GM13977 (cell line): ENCODE results near the gene KRT23.

Experiments used
- DNase-seq: peaks from one replicate; pipeline ENCODE4 v3.0.0; 2012; ENCODE audit warnings: low spot score
- in situ Hi-C: fragments of 300-500 bp; cut with MboI; formaldehyde crosslinking; loops from one replicate; pipeline ENCODE4 v1.12.0; 2022; ENCODE audit warnings: low sequenced_read_pairs, low pct_unique_long_range_greater_than_20kb, mixed read lengths, inconsistent platforms; ENCODE audit not compliant: unreplicated experiment
- TF ChIP-seq, protein P1 (sequence below): IDR thresholded peaks from 2 replicates; pipeline ENCODE4 v1.5.1; 2012; ENCODE audit warnings: mild to moderate bottlenecking, control low read depth; ENCODE audit not compliant: insufficient read depth; ENCODE audit errors: extremely low read depth, missing control alignments

KRT23 gene

DNA sequence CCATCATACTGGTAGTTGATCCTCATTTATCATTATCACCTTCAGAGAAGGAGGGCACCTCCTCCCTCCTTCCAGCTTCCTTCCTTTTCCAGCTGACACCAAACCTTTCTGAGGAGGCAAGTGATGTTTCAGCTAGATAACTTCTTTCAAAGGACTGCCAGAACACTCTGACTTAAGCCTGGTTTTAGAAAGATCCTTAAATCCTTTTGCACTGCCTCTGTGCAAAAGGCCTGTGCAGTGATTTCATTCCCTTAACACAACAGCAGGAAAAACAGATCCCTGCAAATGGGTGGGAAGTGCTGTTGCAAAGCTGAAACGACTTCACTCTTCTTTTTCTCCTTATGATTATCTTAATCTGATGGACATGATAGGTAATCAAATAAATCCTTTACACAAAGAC lies 7.1 kb upstream of the KRT23 start:
- in situ Hi-C loops = no loop called here
- DNase-seq = no peak

DNA sequence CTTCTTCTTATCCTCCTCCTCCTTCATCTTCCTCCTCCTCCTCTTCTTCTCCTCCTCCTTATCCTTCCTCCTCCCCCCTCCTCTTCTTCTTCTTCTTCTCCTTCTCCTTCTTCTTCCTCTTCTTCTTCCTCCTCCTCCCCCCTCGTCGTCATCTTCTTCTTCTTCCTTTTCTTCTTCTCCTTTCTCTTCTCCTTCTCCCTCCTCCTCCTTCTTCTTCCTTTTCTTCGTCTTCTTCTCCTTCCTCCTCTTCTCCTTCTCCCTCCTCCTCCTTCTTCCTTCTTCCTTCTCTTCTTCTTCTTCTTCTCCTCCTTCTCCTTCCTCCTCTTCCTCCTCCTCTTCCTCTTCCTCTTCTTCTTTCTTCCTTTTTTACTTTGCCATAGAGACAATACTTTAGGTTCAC lies 5.1 kb upstream of the KRT23 start:
- DNase-seq = no peak
- TF ChIP-seq, protein P1, sequence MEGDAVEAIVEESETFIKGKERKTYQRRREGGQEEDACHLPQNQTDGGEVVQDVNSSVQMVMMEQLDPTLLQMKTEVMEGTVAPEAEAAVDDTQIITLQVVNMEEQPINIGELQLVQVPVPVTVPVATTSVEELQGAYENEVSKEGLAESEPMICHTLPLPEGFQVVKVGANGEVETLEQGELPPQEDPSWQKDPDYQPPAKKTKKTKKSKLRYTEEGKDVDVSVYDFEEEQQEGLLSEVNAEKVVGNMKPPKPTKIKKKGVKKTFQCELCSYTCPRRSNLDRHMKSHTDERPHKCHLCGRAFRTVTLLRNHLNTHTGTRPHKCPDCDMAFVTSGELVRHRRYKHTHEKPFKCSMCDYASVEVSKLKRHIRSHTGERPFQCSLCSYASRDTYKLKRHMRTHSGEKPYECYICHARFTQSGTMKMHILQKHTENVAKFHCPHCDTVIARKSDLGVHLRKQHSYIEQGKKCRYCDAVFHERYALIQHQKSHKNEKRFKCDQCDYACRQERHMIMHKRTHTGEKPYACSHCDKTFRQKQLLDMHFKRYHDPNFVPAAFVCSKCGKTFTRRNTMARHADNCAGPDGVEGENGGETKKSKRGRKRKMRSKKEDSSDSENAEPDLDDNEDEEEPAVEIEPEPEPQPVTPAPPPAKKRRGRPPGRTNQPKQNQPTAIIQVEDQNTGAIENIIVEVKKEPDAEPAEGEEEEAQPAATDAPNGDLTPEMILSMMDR = no peak
- in situ Hi-C loops = no loop called here

More for the DNA sequence above, 7.1 kb upstream of the KRT23 start:
- TF ChIP-seq, protein P1 = no peak

DNA sequence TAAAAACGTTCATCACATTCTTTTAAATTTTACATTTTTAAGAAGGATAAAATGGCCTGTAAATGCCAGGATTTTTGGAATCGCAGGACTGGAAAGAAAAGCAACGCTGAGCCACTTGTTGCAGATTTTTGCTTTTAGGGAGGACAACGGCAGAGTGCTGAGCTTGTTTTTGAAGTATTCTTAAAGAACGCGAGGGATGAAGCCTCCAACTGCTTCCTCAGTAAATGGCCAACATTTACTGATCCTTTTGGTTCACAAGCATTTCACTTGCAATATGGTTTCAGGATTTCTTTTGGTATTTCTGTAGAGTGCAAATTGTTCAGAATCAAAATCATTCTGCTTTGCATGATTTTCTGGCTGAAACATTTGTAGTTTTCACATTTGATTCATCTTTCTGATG lies 2.8 kb upstream of the KRT23 start:
- in situ Hi-C loops = no loop called here
- DNase-seq = no peak
- TF ChIP-seq, protein P1 = no peak

DNA sequence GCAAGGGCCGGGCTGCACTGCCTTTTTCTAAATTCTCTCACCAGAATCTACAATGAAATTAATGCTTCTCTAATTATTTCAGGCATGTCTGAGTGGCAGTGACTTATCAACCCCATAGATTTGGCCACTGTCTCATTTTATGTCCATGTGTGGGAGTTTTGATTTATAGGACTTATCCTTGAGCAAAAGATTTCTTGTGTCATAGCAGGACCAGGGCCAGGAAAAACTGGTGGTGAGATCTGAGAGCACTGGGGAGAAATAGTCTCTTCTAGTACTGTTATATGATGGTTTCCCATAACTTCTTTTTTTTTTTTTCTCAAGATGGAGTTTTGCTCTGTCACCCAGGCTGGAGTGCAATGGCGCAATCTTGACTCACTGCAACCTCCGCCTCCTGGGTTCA lies 1.5 kb upstream of the KRT23 start:
- no peak for DNase-seq
- TF ChIP-seq, protein P1 = no peak
- in situ Hi-C loops = no loop called here

DNA sequence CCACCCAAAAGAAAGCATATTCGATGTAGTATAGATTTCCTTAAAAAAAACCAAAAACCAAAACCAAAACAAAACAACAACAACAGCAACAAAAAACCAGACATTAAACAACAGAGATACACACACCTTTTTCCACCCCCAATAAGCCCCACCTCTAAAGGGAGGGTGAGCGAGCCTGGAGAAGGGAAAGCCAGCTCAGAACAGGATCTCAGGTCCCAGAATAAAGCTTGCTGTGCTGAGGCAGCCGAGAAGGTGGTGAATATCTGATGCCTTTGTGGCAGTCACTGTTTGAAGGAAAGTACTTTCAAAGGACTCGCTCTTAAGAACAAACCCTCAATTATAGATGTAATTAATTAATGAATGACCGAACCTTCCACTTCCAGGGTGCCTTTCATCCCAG lies 470 bp downstream of the KRT23 start:
- TF ChIP-seq, protein P1 = no peak
- no peak for DNase-seq
- in situ Hi-C loops = no loop called here

DNA sequence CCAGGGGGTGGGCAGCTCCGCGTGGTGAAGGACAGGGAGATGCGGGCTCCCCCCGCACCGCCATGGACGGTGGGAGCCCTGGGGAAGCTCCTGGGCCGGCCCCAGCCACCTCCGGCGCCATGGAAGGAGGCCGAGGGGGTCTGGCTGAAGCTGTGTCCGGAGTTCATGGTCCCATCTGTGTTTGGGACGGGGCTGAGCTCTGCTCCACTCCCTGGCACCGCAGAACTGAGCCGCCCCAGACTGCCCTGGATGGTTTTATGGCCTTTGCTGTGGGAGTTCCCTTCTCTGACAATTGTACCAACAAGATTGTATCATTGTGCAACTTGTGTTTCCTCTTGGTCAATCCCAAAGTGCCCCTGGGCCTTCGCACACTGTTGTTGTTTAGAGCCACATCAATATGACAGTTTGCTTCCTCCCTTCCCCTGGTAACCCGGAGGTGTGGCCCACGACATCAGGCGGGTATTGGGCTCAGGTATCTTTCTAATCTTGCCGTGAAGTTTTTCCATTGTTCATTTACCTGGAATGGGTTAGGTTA lies 942 bp downstream of the KRT23 start:
- in situ Hi-C loops = no loop called here
- DNase-seq = no peak
- TF ChIP-seq, protein P1 = no peak

DNA sequence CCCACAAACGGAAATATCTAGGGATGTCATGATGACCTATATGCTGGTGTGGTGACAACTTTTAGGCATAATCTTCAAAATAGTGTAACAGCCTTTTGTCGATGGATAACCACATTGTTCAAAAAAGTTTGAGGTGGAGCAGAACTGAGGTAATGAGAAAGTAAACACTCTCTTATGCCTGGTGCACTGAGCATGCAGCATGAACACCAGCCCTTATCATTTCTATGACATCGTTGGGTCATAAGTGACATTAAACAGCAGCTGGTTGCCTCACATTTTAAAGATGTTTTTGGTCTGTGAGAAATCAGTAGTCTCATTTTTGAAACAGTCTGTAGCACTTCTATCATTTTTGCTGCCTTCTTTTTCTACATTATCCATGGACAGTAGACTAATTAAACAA lies 1.8 kb downstream of the KRT23 start:
- TF ChIP-seq, protein P1 = no peak
- in situ Hi-C loops = no loop called here
- no peak for DNase-seq
